Neural progenitor cell (in vitro differentiated cells): ENCODE measurements around the gene OMG. TPM values are rescaled to one million over a fixed set of nuclear protein-coding genes. Genes with fewer than 3 reads are reported as not detected.
"Not testable (repeated sequence)": the region's sequence is repeated elsewhere in the genome, so short reads cannot be mapped to it uniquely, and the experiment has no call there.

Experiments
- DNase-seq: peaks from one replicate; pipeline ENCODE4 v3.0.0-alpha.2; 2016; ENCODE audit warnings: low spot score
- H2AFZ ChIP-seq: fragments of 200-600 bp; sonication (generic); replicated peaks from 2 replicates; pipeline ENCODE4 v1.6.1; 2016; ENCODE audit warnings: antibody characterized with exemption
- H3F3A ChIP-seq: fragments of 200-600 bp; sonication (generic); 2 replicates; pipeline ENCODE4 v1.6.1; 2016; ENCODE audit warnings: antibody characterized with exemption, low read depth
- H3K27ac ChIP-seq: fragments of 200-600 bp; sonication (generic); 2 replicates; pipeline ENCODE4 v1.5.1; 2016; ENCODE audit warnings: mild to moderate bottlenecking
- H3K27me3 ChIP-seq: fragments of 200-600 bp; sonication (generic); 2 replicates; pipeline ENCODE4 v1.6.1; 2016; ENCODE audit warnings: mild to moderate bottlenecking, moderate library complexity
- H3K36me3 ChIP-seq: fragments of 200-600 bp; sonication (generic); 2 replicates; pipeline ENCODE4 v1.5.1; 2016
- H3K4me1 ChIP-seq: fragments of 200-600 bp; sonication (generic); 2 replicates; pipeline ENCODE4 v1.6.1; 2016; ENCODE audit warnings: mixed run types
- H3K4me2 ChIP-seq: fragments of 200-600 bp; sonication (generic); 2 replicates; pipeline ENCODE4 v1.6.1; 2016
- H3K4me3 ChIP-seq: fragments of 200-600 bp; sonication (generic); 2 replicates; pipeline ENCODE4 v1.5.1; 2016
- H3K79me2 ChIP-seq: fragments of 200-600 bp; sonication (generic); 2 replicates; pipeline ENCODE4 v1.6.1; 2016; ENCODE audit warnings: low read depth
- H3K9ac ChIP-seq: fragments of 200-600 bp; sonication (generic); 2 replicates; pipeline ENCODE4 v1.6.1; 2016
- H3K9me3 ChIP-seq: fragments of 200-600 bp; sonication (generic); 2 replicates; pipeline ENCODE4 v1.5.1; 2016; ENCODE audit warnings: low read depth
- H4K20me1 ChIP-seq: fragments of 200-600 bp; sonication (generic); 2 replicates; pipeline ENCODE4 v1.6.1; 2016; ENCODE audit warnings: low read depth
- H3K27ac Mint-ChIP-seq: 3 replicates; pipeline ENCODE4 v1.8.0; 2021; ENCODE audit warnings: mixed read lengths
- H3K27me3 Mint-ChIP-seq: 2 replicates; pipeline ENCODE4 v1.8.0; 2022; ENCODE audit warnings: low read depth, mild to moderate bottlenecking, inconsistent platforms, moderate library complexity, mixed read lengths; ENCODE audit not compliant: insufficient read depth
- H3K36me3 Mint-ChIP-seq: 3 replicates; pipeline ENCODE4 v1.8.0; 2021; ENCODE audit warnings: mixed read lengths
- H3K4me1 Mint-ChIP-seq: 3 replicates; pipeline ENCODE4 v1.8.0; 2021; ENCODE audit warnings: mixed read lengths
- H3K4me3 Mint-ChIP-seq: 3 replicates; pipeline ENCODE4 v1.8.0; 2021; ENCODE audit warnings: mild to moderate bottlenecking, moderate library complexity, mixed read lengths
- H3K9me3 Mint-ChIP-seq: 3 replicates; pipeline ENCODE4 v1.8.0; 2020; ENCODE audit warnings: mixed read lengths
- EZH2 ChIP-seq: fragments of 200-600 bp; sonication (generic); IDR thresholded peaks from 2 replicates; pipeline ENCODE4 v1.6.1; 2017; ENCODE audit warnings: antibody characterized with exemption, mild to moderate bottlenecking, moderate library complexity
- EZH2phosphoT487 ChIP-seq: fragments of 200-600 bp; sonication (generic); IDR thresholded peaks from 2 replicates; pipeline ENCODE4 v1.6.1; 2017; ENCODE audit warnings: antibody characterized with exemption
- total RNA-seq: library from RNA; depleted of rRNA; stranded (reverse); fragments of >200 nt; gene quantifications from 2 replicates; pipeline ENCODE4 v1.2.3, GENCODE V29; 2015; ENCODE audit warnings: low replicate concordance
- TF ChIP-seq, protein P1 (sequence below): fragments of 200-600 bp; sonication (generic); IDR thresholded peaks from 2 replicates; pipeline ENCODE4 v1.5.1; 2017; ENCODE audit warnings: antibody characterized with exemption, mild to moderate bottlenecking

Gene OMG
- total RNA-seq, 1 donor from 2014 or later, result not detected

- Histone ChIP-seq H4K20me1 (no peaks in the 10 kb centered on the region), H3K36me3 (peaks cover 10% of the 10 kb centered on the region), H3K4me3 (no peak overlapping the region), H3K79me2 (no peaks in the 10 kb centered on the region), H3K27ac (peak overlapping the region; percentile 61), H3K4me2 (no peak overlapping the region), H3K4me1 (no peaks in the 10 kb centered on the region), H3K9me3 (no peaks in the 10 kb centered on the region), H3K9ac (no peak overlapping the region), H3K27me3 (no peaks in the 10 kb centered on the region), H2AFZ (no peak overlapping the region), H3F3A (no peaks in the 10 kb centered on the region)
- no peak overlapping the region for H3K4me3 Mint-ChIP-seq
- DNase-seq, result peak; percentile 28
- peak overlapping the region; percentile 84 for H3K27ac Mint-ChIP-seq
- TF ChIP-seq, protein P1, sequence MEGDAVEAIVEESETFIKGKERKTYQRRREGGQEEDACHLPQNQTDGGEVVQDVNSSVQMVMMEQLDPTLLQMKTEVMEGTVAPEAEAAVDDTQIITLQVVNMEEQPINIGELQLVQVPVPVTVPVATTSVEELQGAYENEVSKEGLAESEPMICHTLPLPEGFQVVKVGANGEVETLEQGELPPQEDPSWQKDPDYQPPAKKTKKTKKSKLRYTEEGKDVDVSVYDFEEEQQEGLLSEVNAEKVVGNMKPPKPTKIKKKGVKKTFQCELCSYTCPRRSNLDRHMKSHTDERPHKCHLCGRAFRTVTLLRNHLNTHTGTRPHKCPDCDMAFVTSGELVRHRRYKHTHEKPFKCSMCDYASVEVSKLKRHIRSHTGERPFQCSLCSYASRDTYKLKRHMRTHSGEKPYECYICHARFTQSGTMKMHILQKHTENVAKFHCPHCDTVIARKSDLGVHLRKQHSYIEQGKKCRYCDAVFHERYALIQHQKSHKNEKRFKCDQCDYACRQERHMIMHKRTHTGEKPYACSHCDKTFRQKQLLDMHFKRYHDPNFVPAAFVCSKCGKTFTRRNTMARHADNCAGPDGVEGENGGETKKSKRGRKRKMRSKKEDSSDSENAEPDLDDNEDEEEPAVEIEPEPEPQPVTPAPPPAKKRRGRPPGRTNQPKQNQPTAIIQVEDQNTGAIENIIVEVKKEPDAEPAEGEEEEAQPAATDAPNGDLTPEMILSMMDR, result no peak
- no peak for TF ChIP-seq EZH2
- TF ChIP-seq EZH2phosphoT487, result no peak
- H3K9me3 Mint-ChIP-seq, result no peaks in the 10 kb centered on the region
- H3K4me1 Mint-ChIP-seq, result peaks cover 12% of the 10 kb centered on the region
- no peaks in the 10 kb centered on the region for H3K27me3 Mint-ChIP-seq
- H3K36me3 Mint-ChIP-seq, result peaks cover 42% of the 10 kb centered on the region
Measured at GRCh38 chr17:31269578-31269983, 27.5 kb downstream of the OMG start.

- Histone ChIP-seq H3K27ac (peak overlapping the region; percentile 61), H3K36me3 (peaks cover 10% of the 10 kb centered on the region), H3K4me1 (no peaks in the 10 kb centered on the region), H3K4me3 (no peak overlapping the region), H2AFZ (no peak overlapping the region), H3K4me2 (no peak overlapping the region), H3K9me3 (no peaks in the 10 kb centered on the region), H4K20me1 (no peaks in the 10 kb centered on the region), H3K9ac (no peak overlapping the region), H3F3A (no peaks in the 10 kb centered on the region), H3K27me3 (no peaks in the 10 kb centered on the region), H3K79me2 (no peaks in the 10 kb centered on the region)
- TF ChIP-seq EZH2phosphoT487 (no peak), EZH2 (no peak)
- TF ChIP-seq, protein P1, result no peak
- Mint-ChIP-seq H3K4me1 (peaks cover 12% of the 10 kb centered on the region), H3K27me3 (no peaks in the 10 kb centered on the region), H3K36me3 (peaks cover 41% of the 10 kb centered on the region), H3K9me3 (no peaks in the 10 kb centered on the region), H3K27ac (peak overlapping the region; percentile 78), H3K4me3 (no peak overlapping the region)
- DNase-seq, result no peak
Measured at GRCh38 chr17:31269036-31269577, 27.9 kb downstream of the OMG start.

DNA sequence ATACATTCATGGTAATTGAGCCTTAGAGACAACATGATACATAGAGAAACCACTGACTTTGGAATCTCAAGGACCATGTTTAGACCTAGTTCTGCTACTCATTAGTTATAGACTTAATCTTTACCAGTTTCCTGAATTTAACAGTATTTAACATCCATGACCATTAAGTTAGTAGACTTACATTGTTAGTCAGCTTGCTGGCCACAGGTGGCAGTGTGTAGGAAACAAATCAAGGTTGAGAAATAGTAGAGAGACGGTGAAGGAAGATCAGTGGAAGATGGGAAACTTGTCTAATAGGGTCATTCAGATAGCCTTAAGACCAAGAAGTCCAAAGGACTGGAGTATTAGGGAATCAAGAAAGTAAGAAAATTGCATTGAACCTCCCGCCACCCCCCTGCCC, 31.0 kb downstream of the OMG start:
- no peak overlapping the region for H3K27ac Mint-ChIP-seq

DNA sequence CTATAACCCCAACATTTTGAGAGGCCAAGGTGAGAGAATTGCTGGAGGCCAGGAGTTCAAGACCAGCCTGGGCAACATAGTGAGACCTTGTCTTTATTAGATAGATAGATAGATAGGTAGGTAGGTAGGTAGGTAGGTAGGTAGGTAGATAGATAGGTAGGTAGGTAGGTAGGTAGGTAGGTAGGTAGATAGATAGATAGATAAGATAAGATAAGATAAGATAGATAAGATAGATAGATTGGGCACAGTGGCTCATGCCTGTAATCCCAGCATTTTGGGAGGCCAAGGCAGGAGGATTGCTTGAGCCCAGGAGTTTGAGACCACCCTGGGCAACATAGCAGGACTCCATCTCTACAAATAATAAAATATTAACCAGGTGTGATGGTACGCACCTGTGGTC, 34.1 kb downstream of the OMG start:
- peaks cover 20% of the 10 kb centered on the region for H3K36me3 ChIP-seq
- H3K9me3 Mint-ChIP-seq, H2AFZ ChIP-seq, H3K4me1 Mint-ChIP-seq, H3K4me1 ChIP-seq, DNase-seq, H3K4me2 ChIP-seq, H3K27ac ChIP-seq, H3F3A ChIP-seq, H3K27ac Mint-ChIP-seq, H3K4me3 ChIP-seq, H3K9ac ChIP-seq, H3K9me3 ChIP-seq, H3K27me3 ChIP-seq, H4K20me1 ChIP-seq, H3K79me2 ChIP-seq, H3K4me3 Mint-ChIP-seq, H3K27me3 Mint-ChIP-seq: not testable (repeated sequence)
- H3K36me3 Mint-ChIP-seq, result peaks cover 25% of the 10 kb centered on the region

More for the DNA sequence above, 31.0 kb downstream of the OMG start:
- H2AFZ ChIP-seq, result no peak overlapping the region
- peaks cover 10% of the 10 kb centered on the region for H3K36me3 ChIP-seq
- H4K20me1 ChIP-seq, result no peaks in the 10 kb centered on the region
- H3K27me3 Mint-ChIP-seq, result no peaks in the 10 kb centered on the region
- H3K27me3 ChIP-seq, result no peaks in the 10 kb centered on the region
- H3K9me3 Mint-ChIP-seq, result no peaks in the 10 kb centered on the region
- H3K36me3 Mint-ChIP-seq, result peaks cover 34% of the 10 kb centered on the region
- no peak overlapping the region for H3K9ac ChIP-seq
- DNase-seq, result no peak
- peaks cover 12% of the 10 kb centered on the region for H3K4me1 Mint-ChIP-seq
- no peaks in the 10 kb centered on the region for H3K9me3 ChIP-seq
- H3F3A ChIP-seq, result no peaks in the 10 kb centered on the region
- no peaks in the 10 kb centered on the region for H3K79me2 ChIP-seq
- H3K4me1 ChIP-seq, result no peaks in the 10 kb centered on the region
- H3K4me2 ChIP-seq, result no peak overlapping the region
- H3K27ac ChIP-seq, result no peak overlapping the region
- H3K4me3 Mint-ChIP-seq, result no peak overlapping the region
- no peak overlapping the region for H3K4me3 ChIP-seq
- TF ChIP-seq, protein P1, result peak; percentile 48
- no peak for TF ChIP-seq EZH2
